GM19035 (cell line): ENCODE measurements around the gene PIAS3.
"Not testable (repeated sequence)": the region's sequence is repeated elsewhere in the genome, so short reads cannot be mapped to it uniquely, and the experiment has no call there.

Experiments
- ATAC-seq: cut with Tn5 transposase; IDR thresholded peaks from one replicate; pipeline ENCODE4 v1.9.1; 2021; ENCODE audit not compliant: unreplicated experiment

PIAS3 gene

DNA sequence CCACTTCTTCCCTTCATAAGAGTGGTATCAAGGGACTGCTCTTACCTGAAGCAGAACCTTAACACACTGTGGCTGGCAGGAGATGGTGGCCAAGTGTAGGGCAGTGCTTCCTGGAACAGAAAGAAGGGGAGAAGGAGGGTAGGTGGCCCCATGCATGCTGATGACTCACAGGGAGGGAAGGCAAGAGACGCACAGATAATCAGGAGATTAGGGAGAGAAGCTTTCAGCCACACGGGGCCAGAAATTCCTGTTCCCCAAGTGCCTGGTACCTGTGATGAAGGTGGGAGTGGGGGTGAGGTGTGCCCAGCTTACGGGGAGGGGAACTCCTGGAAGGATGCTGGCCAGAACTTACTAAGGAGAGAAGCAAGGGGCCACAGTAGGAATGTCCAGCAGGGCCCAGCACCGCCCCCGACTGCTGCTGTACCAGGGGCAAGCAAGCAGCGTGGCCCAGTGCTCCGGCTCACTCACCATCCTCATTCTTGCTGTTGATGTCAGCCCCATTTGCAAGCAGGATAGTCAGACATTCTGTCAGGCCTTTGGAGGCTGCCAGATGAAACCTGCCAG lies 19.1 kb upstream of the PIAS3 start:
- ATAC-seq: no peak

DNA sequence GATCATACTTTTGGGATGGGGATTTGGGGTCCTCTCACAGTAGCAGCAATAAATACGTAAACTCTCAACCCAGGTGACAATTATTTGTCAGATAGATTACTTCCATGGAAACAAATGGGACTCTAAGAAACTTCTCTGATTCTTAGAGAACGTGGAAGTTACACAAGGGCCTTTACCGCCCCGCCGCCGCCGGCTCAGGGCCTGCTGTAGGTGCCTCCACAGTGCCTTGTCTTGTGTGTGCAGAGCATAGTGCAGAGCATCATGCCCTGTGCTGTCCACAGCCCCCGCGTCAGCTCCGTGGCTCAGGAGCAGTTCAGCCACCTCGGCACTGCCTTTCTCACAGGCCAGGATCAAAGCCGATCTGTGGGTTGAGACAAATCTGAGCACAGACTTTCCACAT lies 15.8 kb upstream of the PIAS3 start:
- ATAC-seq: no peak

DNA sequence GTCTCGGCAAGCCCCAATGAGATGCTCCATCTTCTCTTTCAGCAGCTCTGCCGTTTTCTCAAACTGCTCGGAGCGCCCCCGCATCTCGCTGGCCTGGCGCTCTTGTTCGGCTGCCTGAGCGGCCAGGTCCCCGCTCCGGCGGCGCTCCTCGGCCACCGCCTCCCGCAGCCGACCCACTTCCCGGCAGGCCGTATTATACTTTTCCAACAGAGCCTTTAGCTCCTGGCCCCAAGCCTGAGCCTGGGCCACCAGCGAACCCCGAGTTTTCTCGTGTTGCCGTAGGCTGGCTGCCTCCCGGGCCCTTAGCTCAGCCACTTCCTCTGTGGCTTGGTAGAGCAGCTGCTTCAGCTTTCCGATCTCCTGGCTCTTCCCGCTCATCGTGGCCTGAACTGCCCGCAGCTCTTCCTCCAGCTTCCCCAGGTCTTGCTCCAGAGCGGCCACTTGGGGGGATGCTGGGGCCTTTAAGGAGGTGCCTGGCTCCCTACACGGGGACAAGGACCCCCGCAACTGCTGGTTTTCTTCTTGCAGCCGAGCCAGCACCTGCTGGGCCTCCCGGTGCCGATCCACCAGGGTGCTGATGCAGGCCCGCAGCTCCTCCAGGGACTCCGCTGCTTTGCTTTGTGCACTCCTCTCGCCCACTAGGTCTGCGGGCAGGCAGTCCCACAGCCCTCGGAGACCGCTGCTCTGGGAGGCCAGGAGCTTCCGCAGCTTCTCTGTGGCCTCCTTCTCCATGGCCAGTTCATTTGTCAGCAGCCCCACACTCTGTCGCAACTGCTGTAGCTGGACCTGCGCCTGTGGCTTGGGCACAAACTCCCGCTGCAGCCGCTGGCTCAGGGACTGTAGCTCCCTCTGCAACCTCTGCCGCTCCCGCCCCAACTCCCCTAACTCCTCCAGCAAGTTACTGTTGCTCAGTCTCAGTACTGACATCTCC lies 13.4 kb upstream of the PIAS3 start:
- ATAC-seq: no peak

- no peak for ATAC-seq
These were observed 9.4 kb upstream of the PIAS3 start for GRCh38 chr1:145868232-145868631.

DNA sequence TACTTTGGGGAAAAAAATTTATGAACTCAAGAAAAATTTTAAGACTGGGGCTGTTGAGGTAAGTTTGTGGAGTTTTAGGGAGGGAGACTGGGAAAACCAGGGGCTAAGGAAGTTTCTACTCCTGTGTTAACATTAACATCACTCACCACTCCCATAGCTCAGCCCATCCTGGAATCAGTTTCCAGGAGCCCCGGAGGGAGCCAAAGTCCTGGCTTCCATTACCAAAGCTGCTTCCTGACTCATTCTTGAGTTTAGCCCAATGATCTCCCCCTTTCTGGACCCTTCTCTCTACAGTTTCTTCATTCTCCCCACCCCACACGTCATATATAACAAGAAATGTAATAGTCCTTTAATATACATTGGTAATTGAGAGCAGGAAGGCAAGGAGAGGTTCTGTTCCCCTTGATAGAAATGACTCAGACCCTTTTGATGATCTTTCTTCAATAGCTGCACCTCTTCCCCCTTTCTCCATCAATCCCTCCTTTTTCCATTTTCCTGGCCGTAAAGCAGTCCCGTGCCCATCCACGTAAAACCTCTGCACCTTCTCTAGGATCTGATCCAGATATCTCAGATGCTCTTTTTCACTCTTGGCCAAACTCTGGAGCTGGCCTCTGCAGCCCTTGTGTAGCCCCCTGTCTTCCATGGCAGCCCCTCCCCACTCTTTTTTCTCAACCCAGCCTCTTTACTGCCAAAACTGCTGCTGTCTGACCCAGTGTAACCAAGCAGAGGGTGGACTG lies 4.6 kb upstream of the PIAS3 start:
- ATAC-seq: no peak

DNA sequence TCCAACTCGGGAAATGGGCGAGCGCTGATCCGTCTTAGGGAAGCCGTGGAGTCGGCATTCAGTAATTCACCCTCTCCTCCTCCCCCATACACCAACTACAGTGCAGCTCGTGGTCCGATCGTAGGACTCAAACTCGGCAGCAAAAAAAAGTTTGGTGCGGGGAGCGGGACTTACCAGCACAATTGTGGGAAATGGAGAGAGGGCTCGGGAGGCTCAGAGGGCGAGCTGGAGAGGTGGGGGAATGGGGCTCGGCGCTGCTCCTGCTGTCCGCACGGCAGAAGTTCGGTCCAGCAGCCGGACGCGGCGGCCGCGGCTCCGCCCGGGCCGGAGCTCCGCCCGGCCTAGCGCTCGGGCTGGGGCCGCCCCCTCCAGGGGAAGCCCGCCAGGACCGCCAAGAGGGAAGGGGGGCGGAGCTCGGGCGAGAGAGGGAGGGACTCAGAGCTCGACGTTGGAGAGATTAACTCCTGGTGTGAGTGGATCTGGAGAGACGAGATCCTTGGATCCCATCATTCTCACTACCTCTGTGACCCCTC lies 676 bp upstream of the PIAS3 start:
- peak; percentile 65 for ATAC-seq

- no peak for ATAC-seq
These were observed 512 bp downstream of the PIAS3 start for GRCh38 chr1:145858238-145858900.

DNA sequence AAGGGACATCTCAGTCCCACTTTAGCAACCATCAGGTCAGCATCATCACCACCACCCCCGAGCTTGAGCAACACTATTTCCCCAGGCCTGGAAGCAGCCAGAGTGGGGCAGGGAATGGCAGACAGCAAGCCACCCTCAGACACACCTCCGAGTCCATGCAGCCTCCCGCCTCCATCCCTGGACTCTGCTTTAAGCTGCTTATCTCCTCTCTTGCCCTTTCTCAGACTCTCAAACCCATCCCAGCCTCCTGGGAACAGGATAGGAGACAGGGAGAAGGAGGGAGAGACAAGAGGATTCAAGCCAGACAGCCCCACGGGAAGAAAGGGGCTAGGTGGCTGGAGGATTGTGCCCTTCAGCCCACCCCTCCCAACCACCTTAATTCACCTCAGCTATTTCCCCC lies 1.7 kb downstream of the PIAS3 start:
- ATAC-seq: no peak

GRCh38 chr1:145855426-145855948 lies 3.4 kb downstream of the PIAS3 start:
- no peak for ATAC-seq

DNA sequence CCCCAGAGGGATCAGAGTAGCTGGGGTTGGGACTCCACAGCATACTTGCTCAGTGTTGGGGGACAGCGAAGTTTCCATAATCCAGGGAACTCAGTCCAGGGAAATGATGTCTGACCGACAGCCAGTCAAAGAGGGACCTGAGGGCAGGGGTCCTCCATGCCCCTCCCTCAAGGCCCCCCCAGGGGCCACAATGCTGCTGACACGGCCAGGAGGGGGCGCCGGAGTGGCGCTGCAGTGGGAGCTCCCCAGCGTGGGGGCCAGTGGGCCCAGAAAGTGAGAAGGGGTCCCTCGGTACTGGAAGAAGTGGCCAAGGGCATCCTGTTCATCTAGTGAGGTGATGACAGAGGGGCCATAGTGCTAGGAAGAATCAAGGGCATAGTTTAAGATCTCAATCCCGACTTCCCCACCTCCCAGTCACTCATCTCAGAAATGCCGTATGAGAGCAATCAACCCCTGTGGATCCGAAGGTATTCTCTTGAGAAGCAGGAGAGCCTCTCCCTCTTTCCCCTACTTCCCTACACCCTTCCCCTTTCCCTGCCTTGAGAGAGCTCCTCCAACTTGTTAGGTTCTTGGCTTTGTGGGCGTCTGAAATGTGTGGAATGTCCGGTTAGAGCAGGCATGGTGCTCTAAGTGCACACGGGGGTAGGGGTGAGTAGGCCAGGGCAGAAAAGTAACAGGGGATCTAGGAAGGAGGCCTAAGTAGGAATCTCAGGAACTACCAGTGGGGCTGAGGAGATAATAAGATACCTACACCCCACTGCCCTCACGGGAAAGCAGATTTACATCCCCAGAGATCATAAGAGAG lies 9.3 kb downstream of the PIAS3 start:
- ATAC-seq: no peak

DNA sequence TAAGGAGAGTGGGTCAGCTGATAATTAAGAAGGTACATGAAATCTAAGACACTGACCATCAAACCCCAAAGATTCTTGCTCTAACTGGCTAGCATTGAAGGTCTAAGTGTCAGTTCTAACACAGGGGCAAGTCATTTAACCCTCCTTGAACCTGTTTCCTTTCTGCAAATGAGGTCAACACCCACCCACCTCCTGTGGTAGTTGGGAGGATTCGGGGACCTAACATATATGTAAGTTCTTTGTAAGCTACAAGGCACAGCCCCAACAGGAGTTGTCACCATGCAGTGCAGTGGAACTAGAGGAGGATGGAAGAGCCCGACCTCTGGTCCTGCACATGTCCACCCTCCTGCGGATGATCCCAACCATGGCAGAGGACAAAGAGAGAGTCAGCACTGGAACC lies 11.1 kb downstream of the PIAS3 start:
- ATAC-seq: no peak

DNA sequence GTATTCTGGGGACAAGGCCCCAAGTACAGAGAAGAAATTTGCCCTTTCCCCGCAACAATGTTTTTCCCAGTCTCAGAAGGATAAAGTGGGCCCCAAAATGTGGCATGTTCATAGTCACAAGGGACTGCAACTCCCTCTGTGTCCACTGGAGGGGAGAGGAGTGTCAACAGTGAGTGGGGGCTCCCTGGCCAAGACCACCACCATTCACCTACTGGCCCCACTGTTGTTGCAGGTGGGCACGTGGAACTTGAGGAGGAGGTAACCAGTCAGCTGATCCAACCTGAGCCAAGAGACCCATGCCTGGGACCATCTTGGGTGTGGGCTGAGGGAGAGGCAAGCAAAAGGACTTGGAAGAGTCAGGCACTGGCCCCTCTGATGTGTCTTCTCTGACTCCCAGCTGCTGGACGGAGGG lies 12.7 kb downstream of the PIAS3 start:
- ATAC-seq: peak; percentile 41

- ATAC-seq: peak; percentile 55
These were observed 13.2 kb downstream of the PIAS3 start, which contains the start of gene NUDT17 for GRCh38 chr1:145845514-145846161. NUDT17 (plus strand) TSS chr1:145845630; CDS start chr1:145845641, 11 bp downstream.

- peak; percentile 49 for ATAC-seq
These were observed 13.8 kb downstream of the PIAS3 start for GRCh38 chr1:145845144-145845513.

DNA sequence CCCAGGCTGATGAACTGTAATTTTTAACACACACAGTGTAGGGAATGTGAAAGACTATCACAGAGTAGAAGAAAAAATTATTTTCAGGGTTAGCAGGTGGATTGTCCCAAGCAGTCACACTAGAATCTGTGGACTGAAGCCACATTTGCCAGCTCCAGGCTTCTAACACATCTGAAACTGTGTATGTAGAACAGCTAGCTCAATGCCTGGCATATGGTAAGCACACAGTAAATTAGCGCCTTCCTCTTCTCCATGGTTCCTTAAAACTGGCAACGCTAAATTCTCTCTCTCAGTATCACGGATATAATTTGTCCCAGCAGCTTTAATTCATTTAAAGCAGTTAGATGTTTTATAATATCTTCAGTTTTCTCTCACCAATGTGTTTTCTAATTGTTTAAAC lies 15.8 kb downstream of the PIAS3 start:
- ATAC-seq: no peak

GRCh38 chr1:145837656-145838055 lies 21.2 kb downstream of the PIAS3 start:
- no peak for ATAC-seq

DNA sequence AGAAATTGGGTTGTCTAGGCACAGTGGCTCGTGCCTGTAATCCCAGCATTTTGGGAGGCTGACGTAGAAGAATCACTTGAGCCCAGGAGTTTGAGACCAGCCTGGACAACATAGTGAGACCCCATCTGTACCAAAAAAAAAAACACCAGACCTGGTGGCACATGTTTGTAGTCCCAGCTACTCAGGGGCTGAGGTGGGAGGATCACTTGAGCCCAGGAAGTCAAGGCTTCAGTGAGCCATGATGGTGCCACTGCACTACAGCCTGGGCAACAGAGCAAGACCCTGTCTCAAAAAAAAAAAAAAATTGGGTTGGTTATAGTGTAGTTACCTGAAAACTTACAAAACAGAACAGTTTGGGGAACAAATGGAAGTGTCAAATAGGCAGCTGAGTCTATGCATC lies 28.1 kb downstream of the PIAS3 start:
- ATAC-seq: not testable (repeated sequence)

GRCh38 chr1:145828367-145829026 lies 30.4 kb downstream of the PIAS3 start:
- no peak for ATAC-seq

- ATAC-seq: no peak
These were observed 30.9 kb downstream of the PIAS3 start for GRCh38 chr1:145827966-145828365.
